HFFc6 (cell line): ENCODE measurements around the gene GPC1. TPM values are rescaled to one million over a fixed set of nuclear protein-coding genes. Genes with fewer than 3 reads are reported as not detected.

ENCODE experiments used
- DNase-seq: peaks from one replicate; pipeline ENCODE4 v3.0.0-alpha.2; 2018
- H3K27ac Mint-ChIP-seq: 2 replicates; pipeline ENCODE4 v1.8.0; 2020; ENCODE audit warnings: mild to moderate bottlenecking, mixed read lengths
- H3K27me3 Mint-ChIP-seq: 2 replicates; pipeline ENCODE4 v1.8.0; 2021; ENCODE audit warnings: mild to moderate bottlenecking, moderate library complexity, mixed read lengths; ENCODE audit not compliant: insufficient read depth
- H3K36me3 Mint-ChIP-seq: 2 replicates; pipeline ENCODE4 v1.8.0; 2021; ENCODE audit warnings: low read depth, mixed read lengths
- H3K4me1 Mint-ChIP-seq: 2 replicates; pipeline ENCODE4 v1.8.0; 2020; ENCODE audit warnings: low read depth, mixed read lengths
- H3K4me3 Mint-ChIP-seq: 2 replicates; pipeline ENCODE4 v1.8.0; 2020; ENCODE audit warnings: mild to moderate bottlenecking, moderate library complexity, mixed read lengths
- H3K9me3 Mint-ChIP-seq: 2 replicates; pipeline ENCODE4 v1.8.0; 2020; ENCODE audit warnings: mild to moderate bottlenecking, mixed read lengths
- CTCF ChIP-seq: fragments of 200-600 bp; sonication (generic); IDR thresholded peaks from 2 replicates; pipeline ENCODE4 v1.5.0; 2021; ENCODE audit warnings: antibody characterized with exemption, mild to moderate bottlenecking
- total RNA-seq, 6 experiments: library from RNA; stranded (reverse); fragmentation: NEBNext Ultra II Directional; extraction: Animal tissue kit (Norgen Biotek cat#: 25700); gene quantifications; 2 replicates in 1 of 6; 3 replicates in 5 of 6; pipeline ENCODE4 v1.2.3, GENCODE V29; 2021

The GPC1 gene
- total RNA-seq, 6 experiments from 2014 or later: 315 to 403 (median 350) TPM

DNA sequence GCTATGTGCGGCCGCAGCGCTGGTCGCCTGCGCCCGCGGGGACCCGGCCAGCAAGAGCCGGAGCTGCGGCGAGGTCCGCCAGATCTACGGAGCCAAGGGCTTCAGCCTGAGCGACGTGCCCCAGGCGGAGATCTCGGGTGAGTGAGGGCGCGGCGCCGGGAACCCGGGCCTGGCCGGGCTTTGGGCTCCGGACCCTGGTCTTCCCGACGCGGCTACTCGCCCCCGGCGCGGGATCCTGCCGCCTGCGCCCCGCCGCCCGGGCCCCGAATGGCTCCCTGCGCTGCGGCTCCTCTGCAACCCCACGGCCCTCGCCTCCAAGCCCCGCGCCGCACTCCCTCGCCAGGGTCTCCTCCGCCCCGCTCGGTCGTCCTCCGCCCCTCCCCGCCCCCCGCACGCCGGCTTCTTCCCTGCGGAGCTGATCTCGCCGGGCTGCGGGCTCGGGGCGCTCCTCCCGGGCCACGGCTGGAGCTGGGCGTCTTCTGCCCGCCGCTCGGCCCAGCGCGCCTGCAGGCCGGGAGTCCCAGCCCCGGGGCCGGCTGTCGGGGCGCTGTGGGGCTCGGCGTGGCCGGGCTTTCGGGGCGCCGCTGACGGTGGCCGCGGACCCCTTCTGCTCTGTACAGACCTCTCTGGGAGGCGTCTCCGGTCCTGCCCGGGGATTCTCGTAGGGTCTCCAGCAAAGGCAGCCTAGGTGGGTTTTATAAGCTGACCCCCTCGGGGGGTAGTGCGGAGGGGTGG is 652 bp downstream of the GPC1 start:
- Mint-ChIP-seq H3K4me3 (peak overlapping the region; percentile 85), H3K27ac (0 out of 2 replicates have a peak overlapping the region, but pooled peaks have one; percentile 31), H3K4me1 (peaks cover 42% of the 10 kb centered on the region), H3K36me3 (no peaks in the 10 kb centered on the region), H3K9me3 (no peaks in the 10 kb centered on the region), H3K27me3 (peaks cover 5% of the 10 kb centered on the region)
- no peak for DNase-seq
- no peak for TF ChIP-seq CTCF

DNA sequence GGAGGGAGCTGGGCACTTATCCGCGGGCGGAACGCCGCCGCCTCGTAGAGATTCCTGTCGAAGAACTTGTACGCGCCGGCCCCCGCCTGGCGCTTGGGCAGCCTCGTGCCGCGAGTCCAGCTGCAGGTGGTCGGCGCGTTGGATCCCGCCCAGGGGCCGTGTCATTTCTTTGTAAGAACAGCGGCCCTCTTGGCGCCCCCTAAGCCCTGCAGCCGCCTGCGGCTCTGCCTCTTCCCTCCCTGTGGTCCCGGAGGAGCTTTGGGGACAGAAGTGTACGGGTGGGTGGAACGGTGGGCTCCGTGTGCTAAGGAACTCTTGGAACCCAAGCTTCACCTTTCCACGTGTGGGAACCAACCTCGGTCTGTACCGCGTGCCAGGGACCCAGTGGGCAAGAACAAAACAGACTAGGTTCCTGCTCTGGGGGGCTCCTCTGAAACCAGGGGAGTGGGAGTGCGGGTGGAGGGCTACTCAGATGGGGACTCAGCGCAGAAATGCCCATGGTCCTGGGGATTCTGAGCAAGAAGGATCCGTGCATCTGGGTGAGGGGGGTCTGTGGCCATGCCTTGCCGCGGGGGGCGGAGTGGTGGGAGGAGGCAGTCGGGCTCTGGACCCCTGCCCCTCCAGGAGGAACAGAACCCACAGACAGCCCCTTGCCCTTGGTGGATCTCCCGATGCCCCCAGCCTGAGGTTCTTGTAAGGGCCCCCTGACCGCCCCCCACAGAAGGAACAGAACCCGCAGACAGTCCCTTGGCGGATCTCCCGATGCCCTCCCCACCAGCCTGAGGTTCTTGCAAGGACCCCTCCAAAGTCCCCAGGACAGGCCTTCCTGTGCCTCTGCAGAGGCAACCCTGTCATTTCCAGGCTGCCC is 1.5 kb downstream of the GPC1 start:
- no peak for DNase-seq
- no peaks in the 10 kb centered on the region for H3K36me3 Mint-ChIP-seq
- peak overlapping the region; percentile 85 for H3K4me3 Mint-ChIP-seq
- TF ChIP-seq CTCF: no peak
- H3K9me3 Mint-ChIP-seq: no peaks in the 10 kb centered on the region
- H3K4me1 Mint-ChIP-seq: peaks cover 40% of the 10 kb centered on the region
- H3K27me3 Mint-ChIP-seq: peaks cover 5% of the 10 kb centered on the region
- peak overlapping the region; percentile 54; the same call in 1 of the 2 replicates for H3K27ac Mint-ChIP-seq

GRCh38 chr2:240437551-240437860 is 2.0 kb downstream of the GPC1 start:
- Mint-ChIP-seq H3K36me3 (no peaks in the 10 kb centered on the region), H3K27me3 (peaks cover 4% of the 10 kb centered on the region), H3K9me3 (no peaks in the 10 kb centered on the region), H3K27ac (peak overlapping the region; percentile 54), H3K4me1 (peaks cover 34% of the 10 kb centered on the region), H3K4me3 (peak overlapping the region; percentile 85)
- DNase-seq: no peak
- no peak for TF ChIP-seq CTCF

DNA sequence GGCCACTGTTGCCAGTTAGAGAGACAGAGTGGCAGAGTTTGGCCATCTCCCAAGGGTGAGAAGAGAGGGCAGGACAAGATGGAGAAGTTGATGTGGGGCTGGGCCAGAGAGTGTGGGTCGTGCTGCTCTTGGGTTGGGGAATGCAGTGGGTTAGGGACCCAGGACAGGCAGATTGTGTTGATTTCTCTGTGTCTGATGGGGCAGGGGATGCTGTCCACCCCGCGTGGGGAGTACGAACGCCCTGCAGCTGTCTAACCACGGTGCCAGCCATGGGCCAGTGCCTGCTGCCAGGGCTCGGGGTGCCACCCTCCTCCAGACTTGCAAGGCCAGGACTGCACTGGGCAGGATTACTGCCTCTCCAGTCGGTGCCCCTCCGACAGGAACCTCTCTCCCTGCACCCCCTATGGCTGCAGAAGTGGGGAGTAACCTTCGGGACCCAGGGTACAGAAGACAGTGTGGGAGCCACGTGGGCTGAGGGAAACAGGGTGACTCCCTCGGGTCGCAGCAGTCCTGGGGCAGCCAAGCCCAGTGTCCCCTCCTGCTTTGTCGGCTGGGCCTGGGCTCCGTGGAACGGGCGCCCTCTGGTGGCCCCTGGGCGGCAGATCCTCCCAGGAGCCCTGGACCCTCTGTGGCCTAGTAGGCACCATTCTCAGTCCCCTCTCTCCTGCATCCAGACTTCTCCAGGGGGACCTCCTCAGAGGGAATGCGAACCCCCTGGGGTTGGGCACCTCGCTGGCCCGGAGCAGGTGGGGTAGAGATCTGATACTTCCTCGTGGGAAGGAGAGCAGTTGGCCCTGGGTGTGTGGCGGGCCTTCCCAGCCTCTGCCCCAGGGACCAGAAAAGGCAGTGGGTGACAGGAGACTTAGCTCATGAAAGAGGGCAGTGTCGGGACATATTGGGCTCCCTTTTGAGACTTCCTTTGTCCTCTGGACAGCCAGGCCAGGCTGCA is 2.7 kb downstream of the GPC1 start:
- H3K27me3 Mint-ChIP-seq: peaks cover 4% of the 10 kb centered on the region
- peak; percentile 39 for DNase-seq
- H3K4me1 Mint-ChIP-seq: peaks cover 31% of the 10 kb centered on the region
- H3K27ac Mint-ChIP-seq: peak overlapping the region; percentile 80
- no peaks in the 10 kb centered on the region for H3K9me3 Mint-ChIP-seq
- H3K4me3 Mint-ChIP-seq: peak overlapping the region; percentile 85
- no peaks in the 10 kb centered on the region for H3K36me3 Mint-ChIP-seq
- TF ChIP-seq CTCF: peak; percentile 99
